ENCODE data around the gene RIC1.

- TF ChIP-seq CTCF (conservative IDR thresholded peaks at IDR 0.05): no peak
- TF ChIP-seq EZH2 (IDR thresholded peaks at IDR 0.05; ENCODE audit: low read depth): no peak
Measured at GRCh38 chr9:5708414-5708813, 79.5 kb downstream of the RIC1 start.
